ENCODE measurements around the gene POU2F1. TPM values are rescaled to one million over a fixed set of nuclear protein-coding genes. Genes with fewer than 3 reads are reported as not detected.
"Not testable (repeated sequence)": the region's sequence is repeated elsewhere in the genome, so short reads cannot be mapped to it uniquely, and the experiment has no call there.

Gene POU2F1
- total RNA-seq, 2 donors from 2014 or later, result 7.7 to 10.9 TPM

DNA sequence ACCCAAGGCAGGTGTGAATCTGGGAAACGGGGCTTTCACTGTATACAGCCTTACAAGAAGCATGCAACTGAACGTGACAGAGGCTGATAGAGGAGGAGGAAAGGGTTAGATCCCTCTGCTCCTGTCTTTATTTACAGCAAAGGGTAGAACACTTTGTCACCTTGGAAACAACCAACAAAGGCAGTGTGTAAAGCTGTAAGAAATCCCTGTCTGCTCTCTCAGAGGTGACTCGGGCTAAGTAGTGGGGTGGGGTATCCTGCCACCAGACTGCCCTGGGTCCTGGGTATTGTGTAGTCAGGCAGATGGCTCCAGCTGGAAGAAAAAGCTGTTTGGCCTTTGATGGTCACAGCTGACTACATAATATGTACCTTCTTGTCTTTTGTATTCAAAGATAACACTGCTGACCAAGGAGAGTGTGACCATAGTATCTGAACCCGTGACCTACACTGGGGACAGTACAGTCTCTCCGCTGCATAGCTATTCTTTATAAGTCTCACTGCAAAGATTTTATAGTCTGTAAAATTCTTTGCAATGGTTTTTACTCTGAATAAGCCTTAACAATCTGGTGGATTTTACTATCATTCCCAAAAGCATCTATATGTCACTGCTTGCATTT is 22.1 kb upstream of the POU2F1 start:
- TF ChIP-seq, protein P1, sequence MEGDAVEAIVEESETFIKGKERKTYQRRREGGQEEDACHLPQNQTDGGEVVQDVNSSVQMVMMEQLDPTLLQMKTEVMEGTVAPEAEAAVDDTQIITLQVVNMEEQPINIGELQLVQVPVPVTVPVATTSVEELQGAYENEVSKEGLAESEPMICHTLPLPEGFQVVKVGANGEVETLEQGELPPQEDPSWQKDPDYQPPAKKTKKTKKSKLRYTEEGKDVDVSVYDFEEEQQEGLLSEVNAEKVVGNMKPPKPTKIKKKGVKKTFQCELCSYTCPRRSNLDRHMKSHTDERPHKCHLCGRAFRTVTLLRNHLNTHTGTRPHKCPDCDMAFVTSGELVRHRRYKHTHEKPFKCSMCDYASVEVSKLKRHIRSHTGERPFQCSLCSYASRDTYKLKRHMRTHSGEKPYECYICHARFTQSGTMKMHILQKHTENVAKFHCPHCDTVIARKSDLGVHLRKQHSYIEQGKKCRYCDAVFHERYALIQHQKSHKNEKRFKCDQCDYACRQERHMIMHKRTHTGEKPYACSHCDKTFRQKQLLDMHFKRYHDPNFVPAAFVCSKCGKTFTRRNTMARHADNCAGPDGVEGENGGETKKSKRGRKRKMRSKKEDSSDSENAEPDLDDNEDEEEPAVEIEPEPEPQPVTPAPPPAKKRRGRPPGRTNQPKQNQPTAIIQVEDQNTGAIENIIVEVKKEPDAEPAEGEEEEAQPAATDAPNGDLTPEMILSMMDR (IDR thresholded peaks at IDR 0.05), result no peak
- DNase-seq (ENCODE audit: low spot score), result no peak
- Histone ChIP-seq H3K36me3 (no peaks in the 10 kb centered on the region), H3K27ac (no peak overlapping the region), H3K9me3 (no peaks in the 10 kb centered on the region), H3K4me1 (peaks cover 0 to 14% of the 10 kb centered on the region in 2 donors), H3K27me3 (no peaks in the 10 kb centered on the region), H3K4me3 (no peak overlapping the region)

DNA sequence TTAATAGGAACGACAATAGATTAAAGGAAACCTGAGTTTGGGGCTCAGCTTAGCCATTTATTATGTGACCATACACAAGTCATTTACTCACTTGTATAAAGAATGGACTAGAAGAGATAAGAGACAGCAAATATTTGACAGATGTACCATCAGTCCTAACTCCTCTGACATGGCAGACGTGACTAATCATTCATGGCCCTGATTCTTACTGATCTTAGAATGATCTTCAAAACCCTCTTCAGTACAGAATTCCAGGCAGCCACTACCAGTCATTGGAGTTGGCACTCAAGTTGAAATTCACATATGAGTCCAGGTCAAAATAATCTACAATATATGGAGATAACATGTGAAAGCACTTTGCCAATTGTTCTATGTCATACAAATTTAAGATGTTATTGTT is 21.0 kb upstream of the POU2F1 start:
- no peak overlapping the region for H3K27ac ChIP-seq
- no peaks in the 10 kb centered on the region for H3K27me3 ChIP-seq
- H3K4me3 ChIP-seq, result no peak overlapping the region
- no peak for DNase-seq (ENCODE audit: low spot score)
- peaks cover 0 to 14% of the 10 kb centered on the region in 2 donors for H3K4me1 ChIP-seq
- no peaks in the 10 kb centered on the region for H3K36me3 ChIP-seq
- TF ChIP-seq, protein P1 (IDR thresholded peaks at IDR 0.05), result no peak
- no peaks in the 10 kb centered on the region for H3K9me3 ChIP-seq

DNA sequence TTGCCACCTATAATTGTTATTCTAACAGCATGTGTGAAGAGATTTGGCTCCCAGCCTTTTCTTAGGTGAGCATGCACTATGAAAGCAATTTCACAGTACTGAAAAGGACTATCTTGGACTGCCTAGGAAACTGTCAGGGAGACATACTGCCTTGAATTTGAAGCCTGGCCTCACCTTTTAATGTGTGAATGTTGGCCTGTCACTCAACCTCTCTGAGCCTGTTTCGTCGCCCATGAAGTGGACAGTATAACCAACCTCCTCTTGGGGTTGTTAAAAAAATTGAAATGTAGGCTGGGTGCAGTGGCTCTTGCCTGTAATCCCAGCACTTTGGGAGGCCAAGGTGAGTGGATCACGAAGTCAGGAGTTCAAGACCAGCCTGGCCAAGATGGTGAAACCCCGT is 20.4 kb upstream of the POU2F1 start:
- H3K36me3 ChIP-seq, result no peaks in the 10 kb centered on the region
- TF ChIP-seq, protein P1 (IDR thresholded peaks at IDR 0.05), result no peak
- no peaks in the 10 kb centered on the region for H3K27me3 ChIP-seq
- peaks cover 0 to 14% of the 10 kb centered on the region in 2 donors for H3K4me1 ChIP-seq
- no peak for DNase-seq (ENCODE audit: low spot score)
- no peak overlapping the region for H3K27ac ChIP-seq
- no peak overlapping the region for H3K4me3 ChIP-seq
- H3K9me3 ChIP-seq, result no peaks in the 10 kb centered on the region

DNA sequence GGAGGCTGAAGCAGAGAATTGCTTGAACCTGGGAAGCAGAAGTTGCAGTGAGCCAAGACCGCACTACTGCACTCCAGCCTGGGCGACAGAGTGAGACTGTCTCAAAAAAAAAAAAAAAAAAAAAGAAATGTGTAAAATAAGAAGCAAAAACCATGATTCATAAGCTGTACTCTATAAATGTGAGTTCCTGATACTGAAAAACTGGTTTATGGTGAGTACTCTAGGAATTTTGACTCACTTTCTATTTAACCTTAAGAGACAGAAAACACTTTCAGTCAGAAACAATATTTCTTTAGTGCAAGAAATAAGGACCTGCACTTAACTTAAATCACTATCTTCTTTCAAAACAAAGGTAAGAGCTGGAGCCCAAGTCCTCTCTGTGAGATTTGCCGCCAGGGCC is 19.9 kb upstream of the POU2F1 start:
- Histone ChIP-seq H3K27me3 (no peaks in the 10 kb centered on the region), H3K36me3 (no peaks in the 10 kb centered on the region), H3K4me1 (peaks cover 0 to 14% of the 10 kb centered on the region in 2 donors), H3K27ac (no peak overlapping the region), H3K9me3 (no peaks in the 10 kb centered on the region), H3K4me3 (no peak overlapping the region)
- no peak for DNase-seq (ENCODE audit: low spot score)
- TF ChIP-seq, protein P1 (IDR thresholded peaks at IDR 0.05), result no peak

DNA sequence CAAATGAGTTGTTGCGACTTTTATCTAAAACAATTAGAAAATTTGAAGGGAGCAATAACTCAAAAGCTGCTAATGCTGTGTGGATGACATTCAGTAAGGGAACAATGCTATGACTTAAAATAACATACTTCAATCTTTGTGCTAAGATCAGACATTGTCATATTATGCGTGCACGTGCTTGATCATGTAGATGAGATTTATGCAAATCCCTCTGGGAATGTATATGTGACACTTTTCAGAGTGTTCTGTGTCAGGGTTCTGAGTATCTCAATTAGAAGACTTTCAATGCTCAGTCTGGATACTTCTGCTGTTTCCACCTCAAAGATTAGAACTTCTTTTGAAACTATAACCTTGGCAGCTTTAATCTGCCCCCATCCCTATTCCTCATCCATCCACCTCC is 18.6 kb upstream of the POU2F1 start:
- Histone ChIP-seq H3K27ac (no peak overlapping the region), H3K9me3 (no peaks in the 10 kb centered on the region), H3K36me3 (no peaks in the 10 kb centered on the region), H3K4me3 (no peak overlapping the region), H3K27me3 (no peaks in the 10 kb centered on the region), H3K4me1 (peaks cover 0 to 14% of the 10 kb centered on the region in 2 donors)
- TF ChIP-seq, protein P1 (IDR thresholded peaks at IDR 0.05), result no peak
- no peak for DNase-seq (ENCODE audit: low spot score)

DNA sequence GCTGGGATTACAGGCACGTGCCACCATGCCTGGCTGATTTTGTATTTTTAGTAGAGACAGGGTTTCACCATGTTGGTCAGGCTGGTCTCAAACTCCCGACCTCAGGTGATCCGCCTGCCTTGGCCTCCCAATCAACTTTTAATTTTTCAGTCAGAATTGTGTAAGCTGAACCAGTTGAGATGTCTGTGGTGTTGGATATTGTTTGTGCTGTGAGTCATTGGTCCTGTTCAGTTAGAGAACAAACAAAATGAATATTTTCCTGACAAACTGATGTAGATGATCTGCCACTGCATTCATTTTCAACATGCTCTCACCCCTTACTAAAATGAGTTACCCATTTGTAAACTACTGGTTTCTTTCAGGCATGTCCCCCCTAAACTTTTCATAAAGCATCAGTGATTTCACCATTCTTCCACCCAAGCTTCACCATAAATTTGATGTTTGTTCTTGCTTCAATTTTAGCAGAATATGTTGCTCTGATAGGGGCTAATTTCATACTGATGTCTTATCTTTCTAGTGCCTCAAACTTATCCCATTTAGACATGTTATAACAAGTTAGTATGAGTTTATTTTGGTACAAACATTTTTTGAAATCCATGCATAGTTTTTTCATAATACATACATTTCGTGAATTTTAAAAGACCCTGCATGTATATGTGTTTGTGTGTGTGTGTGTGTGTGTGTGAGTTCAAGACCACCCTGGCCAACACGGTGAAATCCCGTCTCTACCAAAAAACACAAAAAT is 15.2 kb upstream of the POU2F1 start:
- not testable (repeated sequence) for H3K4me3 ChIP-seq; DNase-seq (ENCODE audit: low spot score); H3K4me1 ChIP-seq; H3K27me3 ChIP-seq; H3K27ac ChIP-seq; H3K9me3 ChIP-seq; H3K36me3 ChIP-seq
